Measurements from ENCODE around the gene KCNK4.
"Not testable (repeated sequence)": the region's sequence is repeated elsewhere in the genome, so short reads cannot be mapped to it uniquely, and the experiment has no call there.

Gene KCNK4

DNA sequence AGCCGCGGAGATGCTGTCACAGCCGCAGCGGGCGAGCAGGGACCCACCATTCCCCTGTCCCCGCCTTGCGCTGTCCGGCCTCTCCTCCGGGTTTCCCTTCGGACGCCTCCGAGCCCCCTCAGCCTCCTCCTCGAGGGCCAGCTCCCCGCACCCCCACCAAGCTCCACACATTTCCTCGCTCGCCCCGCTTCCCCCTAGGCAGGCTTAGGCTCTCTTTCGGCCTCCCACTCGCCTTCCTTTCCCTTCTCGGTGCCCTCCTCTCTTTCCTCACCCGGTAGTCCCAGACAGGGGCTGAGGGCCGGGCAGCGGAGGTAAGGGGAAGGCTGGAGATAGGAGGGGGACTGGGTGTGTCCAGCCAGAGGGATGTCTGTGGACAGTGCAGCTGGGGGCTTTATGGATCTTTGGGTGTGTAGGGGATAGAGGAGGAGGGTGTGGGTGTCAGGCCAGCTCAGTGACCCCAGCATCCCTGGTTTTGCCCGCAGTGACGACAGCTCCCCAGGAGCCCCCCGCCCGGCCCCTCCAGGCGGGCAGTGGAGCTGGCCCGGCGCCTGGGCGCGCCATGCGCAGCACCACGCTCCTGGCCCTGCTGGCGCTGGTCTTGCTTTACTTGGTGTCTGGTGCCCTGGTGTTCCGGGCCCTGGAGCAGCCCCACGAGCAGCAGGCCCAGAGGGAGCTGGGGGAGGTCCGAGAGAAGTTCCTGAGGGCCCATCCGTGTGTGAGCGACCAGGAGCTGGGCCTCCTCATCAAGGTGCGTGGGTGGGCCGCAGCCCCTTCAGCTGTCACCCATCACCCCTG, 1.6 kb downstream of the KCNK4 start:
- DNase-seq: no peak

DNA sequence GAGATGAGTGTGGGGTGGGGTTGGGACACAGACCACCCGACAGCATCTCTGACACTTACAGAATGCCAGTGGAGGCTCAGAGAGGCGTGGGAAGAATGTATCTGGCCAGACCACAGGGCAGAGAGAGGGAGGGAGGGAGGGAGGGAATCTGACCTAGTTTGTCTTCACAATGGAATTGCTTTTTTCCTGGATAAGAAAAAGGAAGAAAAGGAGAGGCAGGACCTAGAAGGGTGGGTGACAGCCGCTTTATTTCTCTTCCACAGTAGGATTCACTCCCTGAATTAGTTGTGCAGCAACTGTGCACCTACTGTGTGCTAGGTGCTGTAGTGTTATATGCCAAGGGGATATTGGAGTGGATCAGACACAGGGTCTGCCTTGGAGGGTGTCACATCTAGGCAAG, 3.7 kb downstream of the KCNK4 start:
- no peak for DNase-seq

DNA sequence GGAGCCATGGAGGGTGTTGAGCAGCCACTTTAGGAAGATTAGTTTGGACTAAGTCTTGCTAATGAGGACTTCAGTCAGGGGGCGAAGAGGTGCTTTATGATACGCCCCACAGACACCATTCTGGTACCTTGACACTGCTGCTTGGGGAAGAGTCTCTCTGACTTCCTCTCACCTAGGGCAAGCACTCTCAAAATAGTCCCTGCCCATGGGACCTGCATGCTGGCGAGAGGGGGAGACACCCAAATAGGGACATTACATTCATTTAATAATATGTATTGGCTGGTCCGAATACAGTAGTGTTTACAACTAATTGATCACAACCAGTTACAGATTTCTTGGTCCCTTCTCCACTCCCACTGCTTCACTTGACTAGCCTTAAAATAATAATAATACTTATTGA, 4.7 kb downstream of the KCNK4 start:
- DNase-seq: no peak

DNA sequence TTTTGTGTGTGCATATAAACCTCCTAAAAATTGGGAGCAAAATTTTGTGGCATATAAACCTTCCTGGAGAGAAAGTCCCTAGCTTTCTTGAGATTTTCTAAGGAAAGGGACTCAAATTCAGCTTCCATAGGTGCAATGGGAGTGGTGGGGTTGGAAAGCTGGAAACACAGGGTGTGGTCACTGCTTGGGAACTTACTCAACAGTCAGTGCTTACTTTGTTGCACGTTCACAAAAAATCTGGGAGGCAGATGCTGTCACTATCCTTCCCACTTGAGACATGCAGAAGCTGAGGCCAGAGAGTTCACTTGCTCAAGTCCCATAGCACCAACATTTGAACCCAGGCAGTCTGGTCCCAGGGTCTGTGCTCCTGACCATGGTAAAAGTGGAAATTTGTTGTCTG, 5.1 kb downstream of the KCNK4 start:
- no peak for DNase-seq

DNA sequence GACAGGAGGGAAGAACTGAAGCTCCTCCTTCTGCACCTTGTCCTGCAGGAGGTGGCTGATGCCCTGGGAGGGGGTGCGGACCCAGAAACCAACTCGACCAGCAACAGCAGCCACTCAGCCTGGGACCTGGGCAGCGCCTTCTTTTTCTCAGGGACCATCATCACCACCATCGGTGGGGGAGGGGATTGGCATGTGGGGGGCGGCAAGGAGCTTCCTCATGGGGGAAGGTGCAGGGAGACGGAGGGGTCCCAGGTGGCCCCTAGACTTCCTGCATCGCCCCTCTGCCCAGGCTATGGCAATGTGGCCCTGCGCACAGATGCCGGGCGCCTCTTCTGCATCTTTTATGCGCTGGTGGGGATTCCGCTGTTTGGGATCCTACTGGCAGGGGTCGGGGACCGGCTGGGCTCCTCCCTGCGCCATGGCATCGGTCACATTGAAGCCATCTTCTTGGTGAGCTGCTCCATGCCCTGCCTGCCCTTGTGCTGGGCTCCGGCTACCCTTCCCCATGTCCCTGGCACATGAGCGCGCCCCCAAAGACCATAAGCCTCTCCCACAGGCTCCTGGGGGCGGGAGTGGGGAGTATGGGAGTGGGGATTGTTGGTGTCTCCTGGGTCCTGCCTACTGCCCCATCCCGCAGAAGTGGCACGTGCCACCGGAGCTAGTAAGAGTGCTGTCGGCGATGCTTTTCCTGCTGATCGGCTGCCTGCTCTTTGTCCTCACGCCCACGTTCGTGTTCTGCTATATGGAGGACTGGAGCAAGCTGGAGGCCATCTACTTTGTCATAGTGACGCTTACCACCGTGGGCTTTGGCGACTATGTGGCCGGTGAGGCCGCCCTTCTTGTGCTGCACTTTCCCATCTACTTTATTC, 6.0 kb downstream of the KCNK4 start:
- DNase-seq: no peak

DNA sequence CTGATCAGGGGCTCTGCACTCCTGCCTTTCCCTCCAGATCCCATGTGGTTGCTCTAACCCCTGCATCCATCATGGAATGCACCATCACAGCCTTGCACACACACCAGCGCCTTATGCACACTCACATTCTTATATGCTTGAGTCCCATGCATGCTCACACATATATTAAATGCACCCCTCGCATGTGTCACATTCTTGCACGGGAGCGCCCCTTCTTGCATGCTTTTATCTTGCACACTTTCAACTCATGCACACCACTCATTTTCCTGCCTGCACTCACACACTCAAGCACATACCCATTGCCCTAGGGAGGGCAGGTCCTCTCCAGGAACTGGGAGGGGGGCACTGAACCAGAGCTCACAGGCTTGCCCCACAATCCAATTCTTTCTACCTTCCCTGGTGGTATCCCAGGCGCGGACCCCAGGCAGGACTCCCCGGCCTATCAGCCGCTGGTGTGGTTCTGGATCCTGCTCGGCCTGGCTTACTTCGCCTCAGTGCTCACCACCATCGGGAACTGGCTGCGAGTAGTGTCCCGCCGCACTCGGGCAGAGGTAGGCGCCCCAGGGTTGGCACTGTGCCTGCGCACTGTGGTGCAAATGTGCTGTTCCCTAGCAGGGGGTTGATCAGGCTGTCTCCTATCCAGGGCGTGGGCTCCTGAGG, 6.7 kb downstream of the KCNK4 start:
- no peak for DNase-seq

DNA sequence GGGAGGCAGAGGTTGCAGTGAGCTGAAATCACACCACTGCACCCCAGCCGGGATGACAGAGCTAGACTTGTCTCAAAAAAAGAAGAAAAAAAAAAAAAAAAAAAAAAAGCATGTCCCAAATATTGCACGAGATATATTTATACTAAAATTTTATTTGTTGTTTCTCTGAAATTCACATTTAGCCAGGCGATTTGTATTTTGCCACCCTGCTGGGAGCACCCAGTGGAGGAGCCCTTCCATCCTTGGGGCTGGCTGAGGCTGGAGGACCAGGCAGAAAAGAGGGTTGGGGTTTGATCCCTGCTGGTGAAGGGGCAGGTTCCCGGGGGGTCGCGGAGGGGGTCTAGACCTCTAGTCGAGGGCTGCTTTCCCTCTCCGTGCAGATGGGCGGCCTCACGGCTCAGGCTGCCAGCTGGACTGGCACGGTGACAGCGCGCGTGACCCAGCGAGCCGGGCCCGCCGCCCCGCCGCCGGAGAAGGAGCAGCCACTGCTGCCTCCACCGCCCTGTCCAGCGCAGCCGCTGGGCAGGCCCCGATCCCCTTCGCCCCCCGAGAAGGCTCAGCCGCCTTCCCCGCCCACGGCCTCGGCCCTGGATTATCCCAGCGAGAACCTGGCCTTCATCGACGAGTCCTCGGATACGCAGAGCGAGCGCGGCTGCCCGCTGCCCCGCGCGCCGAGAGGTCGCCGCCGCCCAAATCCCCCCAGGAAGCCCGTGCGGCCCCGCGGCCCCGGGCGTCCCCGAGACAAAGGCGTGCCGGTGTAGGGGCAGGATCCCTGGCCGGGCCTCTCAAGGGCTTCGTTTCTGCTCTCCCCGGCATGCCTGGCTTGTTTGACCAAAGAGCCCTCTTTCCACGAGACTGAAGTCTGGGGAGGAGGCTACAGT, 8.1 kb downstream of the KCNK4 start:
- DNase-seq: no peak

DNA sequence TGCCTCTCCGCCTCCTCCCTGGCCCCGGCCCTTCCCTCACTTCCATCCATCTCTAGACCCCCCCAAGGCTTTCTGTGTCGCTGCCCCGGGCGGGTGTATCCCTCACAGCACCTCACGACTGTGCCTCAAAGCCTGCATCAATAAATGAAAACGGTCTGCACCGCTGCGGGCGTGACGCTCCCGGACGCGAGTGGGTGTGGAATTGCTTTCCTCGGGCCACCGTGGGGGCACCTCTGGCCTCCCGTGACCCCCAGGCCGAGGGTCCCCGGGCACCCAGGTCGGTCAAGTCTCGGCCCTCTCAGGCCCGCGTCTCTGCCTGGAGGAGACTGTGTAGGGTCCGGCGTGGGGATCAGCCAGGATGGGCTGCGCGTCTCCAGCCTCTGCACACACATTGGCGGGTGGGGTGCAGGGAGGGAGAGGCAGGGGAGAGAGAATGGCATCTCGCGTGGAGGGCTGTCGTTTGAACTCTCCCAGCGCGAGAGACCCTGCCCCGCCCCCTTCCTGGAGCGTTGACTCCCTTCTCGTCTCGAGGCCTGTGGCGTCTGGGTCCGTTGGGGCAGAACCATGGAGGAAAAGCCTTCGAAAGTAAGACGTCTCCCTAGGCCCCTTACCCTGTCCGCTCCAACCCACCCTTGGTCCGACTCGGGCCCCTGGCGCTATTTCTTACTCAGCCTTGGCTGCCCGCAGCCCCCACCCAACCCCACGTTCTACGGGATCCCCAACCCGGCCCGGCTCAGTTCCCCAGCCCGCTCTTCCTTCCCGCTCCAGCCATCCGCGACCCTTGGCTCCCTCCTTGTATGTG, 8.9 kb downstream of the KCNK4 start, which contains the start of gene CATSPERZ:
TSS of gene CATSPERZ (plus strand) at position 512 of the 802 bp plus-strand sequence. CDS start at position 565, 53 bp downstream.
- no peak for DNase-seq

DNA sequence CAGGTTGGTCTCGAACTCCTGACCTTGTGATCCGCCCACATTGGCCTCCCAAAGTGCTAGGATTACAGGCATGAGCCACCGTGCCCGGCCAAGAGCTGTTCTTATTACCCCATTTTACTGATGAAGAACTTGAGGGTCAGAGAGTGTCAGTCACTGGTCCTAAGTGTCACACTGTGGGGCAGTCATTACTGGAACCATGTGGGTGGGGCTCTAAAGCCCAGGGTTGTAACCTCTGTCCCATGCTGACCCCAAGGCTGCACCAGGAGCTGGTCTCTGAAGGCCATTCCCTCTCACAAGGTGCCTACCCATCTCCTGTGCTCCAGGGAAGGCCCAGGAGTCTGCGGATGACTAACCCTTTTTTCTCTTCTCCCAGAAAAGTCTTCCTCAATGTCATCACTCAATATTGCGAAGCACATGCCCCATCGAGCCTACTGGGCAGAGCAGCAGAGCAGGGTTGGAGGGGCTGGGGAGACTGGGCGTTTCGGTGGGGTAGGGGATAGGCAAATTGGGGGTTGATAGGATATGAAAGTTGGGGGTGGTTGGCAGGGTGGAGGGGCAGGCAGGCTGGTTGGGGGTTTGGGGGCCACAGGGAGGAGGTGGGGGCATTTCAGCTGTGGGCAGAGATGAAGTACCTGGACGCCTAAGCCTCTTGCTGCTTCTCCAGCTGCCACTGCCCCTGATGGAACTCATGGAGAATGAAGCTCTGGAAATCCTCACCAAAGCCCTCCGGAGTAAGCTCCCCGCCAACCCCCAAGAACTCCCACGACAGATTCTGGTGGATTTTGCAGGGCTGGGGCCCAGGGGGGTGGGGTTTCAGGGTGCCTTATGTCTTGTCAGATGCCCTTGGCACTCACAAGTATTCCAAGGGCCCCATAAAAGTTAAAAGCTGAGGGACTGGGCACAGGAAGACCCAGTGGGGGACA, 12.3 kb downstream of the KCNK4 start:
- no peak for DNase-seq

DNA sequence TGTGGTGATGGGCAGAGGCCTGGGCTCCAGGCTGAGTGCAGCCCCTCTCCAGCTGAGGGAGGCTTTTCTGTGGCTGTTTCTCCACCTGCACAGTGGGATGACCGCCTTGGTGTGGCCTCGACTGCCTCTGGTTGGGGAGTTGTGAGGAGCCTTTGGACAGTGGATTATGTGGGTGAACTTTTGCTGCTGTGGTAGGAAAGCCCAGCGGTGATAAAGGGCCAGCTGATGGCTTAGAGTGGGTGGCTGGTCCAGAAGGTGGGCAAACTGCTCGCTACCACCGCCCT, 12.9 kb downstream of the KCNK4 start:
- no peak for DNase-seq

DNA sequence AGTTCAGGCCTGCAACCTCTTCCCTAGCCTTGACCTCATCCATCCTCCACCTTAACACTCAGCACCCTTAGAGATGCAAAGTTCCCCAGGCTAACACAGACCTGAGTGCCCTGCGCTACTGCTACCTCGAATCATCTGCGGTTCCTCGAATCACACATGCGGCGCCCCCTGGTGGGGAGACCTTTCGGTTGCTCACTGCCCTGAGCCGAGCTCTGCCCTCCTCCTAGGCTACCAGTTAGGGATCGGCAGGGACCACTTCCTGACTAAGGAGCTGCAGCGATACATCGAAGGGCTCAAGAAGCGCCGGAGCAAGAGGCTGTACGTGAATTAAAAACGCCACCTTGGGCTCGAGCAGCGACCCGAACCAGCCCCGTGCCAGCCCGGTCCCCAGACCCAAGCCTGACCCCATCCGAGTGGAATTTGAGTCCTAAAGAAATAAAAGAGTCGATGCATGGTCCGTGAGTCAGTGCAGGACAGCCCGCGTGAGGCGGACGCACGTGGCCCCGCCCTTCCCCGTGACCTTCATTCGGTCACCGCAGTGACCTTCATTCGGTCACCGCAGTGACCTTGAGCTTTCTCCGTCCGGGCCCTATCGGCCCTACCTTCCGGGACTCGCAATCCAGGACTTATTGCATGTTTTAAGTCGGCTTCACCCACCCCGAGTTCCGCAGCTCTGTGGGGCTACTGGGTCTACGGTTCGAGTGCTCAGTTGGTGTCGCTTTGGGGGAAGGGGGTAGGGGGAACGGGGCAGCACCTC, 13.4 kb downstream of the KCNK4 start:
- DNase-seq: peak; percentile 88

DNA sequence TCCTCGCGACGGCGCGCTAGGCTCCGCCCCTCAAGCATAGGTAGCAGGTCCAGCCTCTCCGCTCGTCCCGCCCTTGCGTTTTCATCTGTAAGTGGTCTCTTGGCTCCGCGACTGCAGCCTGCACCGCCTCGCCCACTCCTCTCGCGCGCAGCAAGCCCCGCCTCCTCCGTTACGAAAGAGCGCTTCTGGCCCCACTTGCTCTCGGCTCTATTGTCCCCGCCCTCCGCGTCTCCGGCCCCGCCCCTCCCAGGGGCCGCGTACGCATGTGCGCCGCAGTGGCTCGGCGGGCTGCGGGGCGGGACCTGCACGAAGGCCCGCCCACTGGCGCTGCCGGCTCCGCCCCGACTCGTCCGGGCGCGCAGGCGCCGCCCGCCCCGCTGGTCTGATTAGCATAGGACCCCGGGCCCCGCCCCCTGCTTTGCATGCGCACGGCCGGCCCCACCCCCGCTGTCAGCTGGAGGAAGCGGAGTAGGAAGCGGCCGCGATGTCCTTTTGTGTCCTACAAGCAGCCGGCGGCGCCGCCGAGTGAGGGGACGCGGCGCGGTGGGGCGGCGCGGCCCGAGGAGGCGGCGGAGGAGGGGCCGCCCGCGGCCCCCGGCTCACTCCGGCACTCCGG, 14.1 kb downstream of the KCNK4 start, which contains the start of gene ESRRA:
TSS of gene ESRRA (plus strand) at position 450 of the 616 bp plus-strand sequence. CDS start 1,656 bp downstream, outside the sequence.
- DNase-seq: peak; percentile 97

DNA sequence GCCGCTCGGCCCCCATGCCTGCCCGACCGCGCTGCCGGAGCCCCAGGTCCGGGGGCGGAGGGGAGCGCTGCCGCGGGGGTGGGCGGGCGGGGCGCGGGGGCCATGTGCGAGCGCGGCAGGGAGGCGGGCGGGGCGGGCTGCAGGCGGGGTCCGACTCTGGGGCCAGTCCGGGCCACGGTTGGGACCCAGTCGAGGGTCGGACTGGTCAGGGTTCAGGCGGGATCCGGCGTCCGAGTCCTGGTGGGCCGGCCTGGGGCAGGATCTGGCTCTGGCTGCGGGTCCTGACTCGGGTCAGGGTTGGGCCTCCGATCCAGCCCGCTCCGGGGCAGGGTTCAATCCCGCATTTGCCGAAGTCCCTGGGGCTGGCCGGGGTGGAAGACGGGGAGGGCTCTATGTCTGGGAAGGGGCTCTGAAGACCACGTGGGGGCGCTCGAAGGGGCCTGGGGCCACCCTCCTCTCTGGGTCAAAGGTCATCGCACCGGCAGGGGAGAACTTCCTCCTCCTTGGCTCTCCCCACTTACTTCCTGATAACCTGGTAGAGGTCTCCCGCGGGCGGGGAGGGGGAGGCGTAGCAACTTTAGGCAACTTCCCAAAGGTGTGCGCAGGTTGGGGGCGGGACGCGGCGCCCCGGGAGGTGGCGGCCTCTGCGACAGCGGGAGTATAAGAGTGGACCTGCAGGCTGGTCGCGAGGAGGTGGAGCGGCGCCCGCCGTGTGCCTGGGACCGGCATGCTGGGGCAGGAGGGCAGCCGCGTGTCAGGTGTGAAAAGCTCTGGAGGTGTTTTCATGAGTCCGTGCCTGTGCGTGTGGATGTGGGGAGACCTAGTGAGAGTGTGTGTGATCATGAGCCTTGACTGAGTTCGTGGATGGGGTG, 14.8 kb downstream of the KCNK4 start:
- DNase-seq: peak; percentile 22

DNA sequence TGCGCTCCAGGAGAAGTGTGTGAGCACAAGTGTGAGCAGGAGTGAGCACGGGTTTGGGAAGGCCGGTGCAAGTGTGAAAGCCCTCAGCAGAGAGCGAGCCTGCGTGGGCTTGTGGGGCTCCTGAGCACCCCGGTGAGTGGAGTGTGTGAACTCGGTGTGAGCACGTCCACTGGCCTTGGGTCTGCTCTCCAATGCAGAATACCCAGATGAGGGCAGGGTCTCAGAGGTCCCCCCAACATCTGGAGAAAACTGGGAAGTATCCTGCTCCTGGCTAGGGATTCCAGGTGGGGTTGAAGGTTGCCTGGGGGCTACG, 15.4 kb downstream of the KCNK4 start:
- no peak for DNase-seq

DNA sequence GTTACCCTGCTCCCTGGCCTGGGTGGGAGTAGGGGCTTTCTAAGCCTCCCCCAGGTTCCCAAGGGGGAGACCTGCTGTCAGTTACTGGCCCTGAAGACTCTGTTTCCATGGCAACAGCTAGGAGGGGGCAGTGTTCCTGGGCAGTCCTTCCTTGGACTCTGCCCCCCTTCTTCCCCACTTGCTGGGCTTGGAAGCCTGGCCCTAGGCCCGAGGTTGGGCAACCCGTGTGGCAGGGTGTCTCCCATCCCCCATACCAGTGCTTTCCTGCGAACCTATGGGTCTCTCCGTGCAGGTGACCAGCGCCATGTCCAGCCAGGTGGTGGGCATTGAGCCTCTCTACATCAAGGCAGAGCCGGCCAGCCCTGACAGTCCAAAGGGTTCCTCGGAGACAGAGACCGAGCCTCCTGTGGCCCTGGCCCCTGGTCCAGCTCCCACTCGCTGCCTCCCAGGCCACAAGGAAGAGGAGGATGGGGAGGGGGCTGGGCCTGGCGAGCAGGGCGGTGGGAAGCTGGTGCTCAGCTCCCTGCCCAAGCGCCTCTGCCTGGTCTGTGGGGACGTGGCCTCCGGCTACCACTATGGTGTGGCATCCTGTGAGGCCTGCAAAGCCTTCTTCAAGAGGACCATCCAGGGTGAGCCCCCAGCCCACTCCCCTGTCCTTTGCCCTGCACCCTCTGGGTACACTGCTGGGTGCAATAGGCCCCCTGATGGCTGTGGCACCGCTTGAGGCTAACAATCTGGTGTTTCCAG, 15.9 kb downstream of the KCNK4 start:
- no peak for DNase-seq

DNA sequence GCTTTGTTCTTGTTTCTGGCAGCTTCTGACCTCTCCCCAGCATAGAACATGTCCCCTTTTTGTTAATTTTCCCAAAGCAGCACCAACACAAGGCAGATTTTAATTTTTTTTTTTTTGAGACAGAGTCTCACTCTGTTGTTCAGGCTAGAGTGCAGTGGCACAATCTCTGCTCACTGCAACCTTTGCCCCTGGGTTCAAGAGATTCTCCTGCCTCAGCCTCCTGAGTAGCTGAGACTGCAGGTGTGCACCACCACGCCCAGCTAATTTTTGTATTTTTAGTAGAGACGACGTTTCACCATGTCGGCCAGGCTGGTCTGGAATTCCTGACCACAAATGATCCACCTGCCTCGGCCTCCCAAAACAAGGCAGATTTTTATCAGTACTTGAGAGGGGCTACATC, 16.7 kb downstream of the KCNK4 start:
- DNase-seq: not testable (repeated sequence)

DNA sequence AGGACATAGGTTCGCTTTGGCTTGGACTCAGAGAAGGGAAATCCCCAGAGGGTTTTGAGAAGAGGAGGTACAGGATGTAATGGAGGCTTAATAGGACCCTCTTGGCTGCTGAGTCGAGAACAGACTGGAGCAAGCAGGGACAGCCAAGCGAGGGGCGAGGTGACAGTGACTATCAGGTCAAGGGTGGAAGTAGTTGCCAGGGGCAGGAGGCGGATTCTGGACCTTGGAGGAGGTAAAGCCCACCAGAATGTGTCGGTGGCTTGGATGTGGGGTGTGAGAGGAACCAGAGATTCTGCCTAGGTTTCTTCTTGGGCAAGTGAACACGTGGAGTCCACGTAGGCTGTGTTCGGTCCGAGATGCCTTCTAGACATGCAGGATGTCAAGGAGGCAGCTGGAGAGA, 21.8 kb downstream of the KCNK4 start:
- DNase-seq: no peak
